ENCODE results near the gene NBEAL2.

NBEAL2 gene

DNA sequence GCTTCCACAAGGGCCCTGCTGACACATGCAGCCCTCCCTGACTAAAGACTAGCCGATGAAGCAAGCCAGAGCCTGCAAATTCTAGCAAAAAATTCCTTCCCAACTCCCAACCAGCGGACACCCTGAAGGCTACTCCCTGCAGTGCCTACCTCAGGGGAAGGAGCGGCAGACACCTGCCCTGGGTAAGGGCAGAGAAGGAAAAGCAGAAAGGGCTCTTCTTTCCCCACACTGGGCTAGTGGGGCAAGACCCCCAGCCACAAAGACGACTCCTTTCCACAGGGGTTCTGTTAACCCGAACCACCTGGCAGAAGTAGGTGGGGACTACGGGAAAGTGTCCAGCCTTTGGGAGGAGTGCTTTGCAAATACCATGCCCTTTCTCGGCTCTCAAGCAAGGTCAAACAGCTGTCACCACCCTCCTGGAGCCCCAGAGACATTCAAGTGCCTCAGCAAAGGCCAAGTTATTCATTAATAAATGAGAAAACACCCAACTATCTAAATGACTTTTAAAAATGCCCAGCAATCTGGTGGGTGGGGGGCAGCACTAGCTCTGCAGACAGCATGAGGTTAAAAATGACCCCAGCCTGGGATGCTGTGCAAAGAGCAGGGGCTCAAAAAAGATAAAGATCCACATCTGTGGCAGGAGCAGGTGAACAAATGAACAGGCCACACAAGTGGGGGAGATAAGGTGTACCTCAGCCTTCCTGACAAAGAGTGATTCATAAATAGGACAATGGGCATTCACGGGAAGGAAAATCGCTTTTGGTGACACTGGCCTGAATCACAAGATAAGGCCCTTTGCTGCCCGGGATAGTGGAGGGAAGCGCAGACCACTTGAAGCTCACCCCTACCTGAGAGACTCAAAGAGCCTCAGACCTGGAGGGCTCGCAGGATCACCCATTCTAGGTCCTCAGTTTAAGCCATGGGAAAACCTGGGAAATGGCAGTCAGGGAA lies 36.0 kb upstream of the NBEAL2 start:
- no peak for FAIRE-seq

DNA sequence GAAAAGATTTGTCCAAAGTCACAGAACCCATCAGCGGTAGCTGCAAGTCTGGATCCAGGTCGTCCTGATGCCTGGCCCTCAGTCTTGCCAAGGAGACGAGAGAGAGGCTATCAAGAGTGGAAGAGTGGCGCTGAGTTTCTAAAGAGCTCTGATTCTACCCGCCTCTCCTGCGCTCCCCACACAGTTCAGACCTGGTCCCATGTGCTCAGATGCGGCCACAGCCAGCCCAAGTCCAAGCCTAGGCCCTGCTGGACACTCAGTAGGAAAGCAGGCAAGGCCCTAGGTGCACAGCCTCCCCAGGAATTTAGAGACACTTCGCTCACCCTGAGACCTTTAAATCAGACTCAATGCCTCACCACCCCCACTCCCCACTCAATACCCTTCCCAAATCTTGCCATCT lies 35.3 kb upstream of the NBEAL2 start:
- FAIRE-seq: no peak

- FAIRE-seq: no peak
Observed at GRCh38 chr3:46946416-46946815, 33.0 kb upstream of the NBEAL2 start.

DNA sequence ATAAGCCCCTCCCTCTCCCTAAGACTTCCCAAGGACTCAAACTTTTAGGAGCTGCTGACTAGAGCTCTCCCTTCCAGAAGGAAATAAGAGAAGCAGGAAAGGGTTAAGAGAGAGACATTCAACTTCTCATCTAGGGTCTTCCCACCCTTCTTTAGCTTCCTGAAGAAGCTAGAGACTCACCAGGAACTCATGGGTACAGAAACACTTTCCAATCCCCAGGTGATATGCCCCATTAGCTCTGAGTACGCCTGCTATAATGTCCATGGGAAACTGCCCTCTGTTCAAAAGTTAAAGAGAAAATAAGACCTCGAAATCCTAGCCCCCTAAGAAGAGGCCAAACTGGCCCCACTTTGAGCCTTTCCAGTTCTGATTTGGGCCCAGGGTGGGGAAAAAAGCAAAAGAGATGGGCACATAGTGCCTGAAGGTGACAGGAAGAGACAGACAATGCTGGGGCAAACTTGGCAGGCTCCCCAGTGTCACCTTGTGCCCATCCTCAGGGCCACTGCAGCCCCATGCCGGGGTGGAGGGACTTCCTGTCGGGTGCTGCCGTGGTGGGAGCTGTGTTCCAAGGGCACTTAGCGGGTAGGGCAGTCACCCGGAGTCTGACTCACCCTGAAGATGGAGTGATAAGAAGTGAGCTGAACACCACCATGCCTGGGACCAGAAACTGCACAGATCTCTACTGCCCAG lies 32.5 kb upstream of the NBEAL2 start:
- no peak for FAIRE-seq

DNA sequence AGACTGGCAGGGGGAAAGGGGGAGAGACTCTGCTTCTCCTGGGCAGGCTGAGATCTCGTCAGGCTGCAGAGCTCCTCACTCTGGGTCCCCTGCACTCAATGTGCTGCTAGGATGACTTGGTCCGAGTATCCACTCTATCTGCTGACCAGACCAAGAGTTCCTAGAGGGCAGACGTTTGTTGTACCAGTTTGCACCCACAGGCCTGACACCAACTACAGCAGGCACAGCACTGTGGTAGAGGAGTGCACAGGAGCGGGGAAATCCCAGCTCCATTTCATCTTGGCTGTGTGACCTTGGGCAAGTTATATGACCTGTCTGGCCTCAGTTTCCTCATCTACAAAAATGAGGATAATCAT lies 31.9 kb upstream of the NBEAL2 start:
- FAIRE-seq: no peak

GRCh38 chr3:46947981-46948791 lies 31.3 kb upstream of the NBEAL2 start:
- no peak for FAIRE-seq

DNA sequence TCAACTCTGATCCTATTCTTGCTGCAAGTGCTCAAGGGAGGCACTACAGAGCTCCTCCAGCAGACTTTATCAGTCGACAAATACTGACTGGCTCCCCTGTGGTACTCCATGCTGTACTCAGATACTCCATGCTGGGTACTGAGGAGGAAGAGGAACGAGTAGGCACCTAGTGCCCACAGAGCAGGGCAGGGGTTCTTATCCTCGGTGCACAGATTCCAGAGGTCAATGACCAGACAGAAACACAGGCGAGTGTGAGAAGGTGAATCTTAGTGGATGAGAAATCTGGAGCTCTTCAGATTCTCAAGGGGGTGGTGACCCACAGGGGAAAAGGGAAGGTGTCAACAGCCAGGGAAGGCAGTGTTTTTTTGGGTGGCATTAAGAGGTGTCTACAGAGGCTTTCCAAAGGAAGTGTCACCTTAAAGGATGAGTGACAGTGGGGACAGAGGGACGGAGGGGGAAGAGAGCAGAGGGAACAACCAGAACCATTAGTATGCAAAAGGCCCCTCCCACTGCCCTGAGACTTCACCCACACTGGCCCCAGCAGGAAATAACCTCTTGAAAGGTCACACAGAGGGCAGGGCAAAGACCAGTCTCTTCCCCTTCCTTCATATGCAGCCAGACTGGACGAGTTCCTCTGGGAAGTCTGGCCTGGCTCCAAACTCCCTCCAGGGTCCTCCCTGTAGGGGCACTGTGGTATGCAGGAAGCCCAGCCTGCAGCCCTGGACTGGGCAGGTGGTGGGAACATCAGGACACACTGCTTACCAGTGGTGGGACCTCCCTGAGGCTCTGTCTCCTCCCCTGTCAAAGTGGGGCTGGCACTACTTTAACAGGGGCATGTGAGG lies 30.4 kb upstream of the NBEAL2 start:
- no peak for FAIRE-seq

GRCh38 chr3:46950177-46950576 lies 29.3 kb upstream of the NBEAL2 start:
- no peak for FAIRE-seq

DNA sequence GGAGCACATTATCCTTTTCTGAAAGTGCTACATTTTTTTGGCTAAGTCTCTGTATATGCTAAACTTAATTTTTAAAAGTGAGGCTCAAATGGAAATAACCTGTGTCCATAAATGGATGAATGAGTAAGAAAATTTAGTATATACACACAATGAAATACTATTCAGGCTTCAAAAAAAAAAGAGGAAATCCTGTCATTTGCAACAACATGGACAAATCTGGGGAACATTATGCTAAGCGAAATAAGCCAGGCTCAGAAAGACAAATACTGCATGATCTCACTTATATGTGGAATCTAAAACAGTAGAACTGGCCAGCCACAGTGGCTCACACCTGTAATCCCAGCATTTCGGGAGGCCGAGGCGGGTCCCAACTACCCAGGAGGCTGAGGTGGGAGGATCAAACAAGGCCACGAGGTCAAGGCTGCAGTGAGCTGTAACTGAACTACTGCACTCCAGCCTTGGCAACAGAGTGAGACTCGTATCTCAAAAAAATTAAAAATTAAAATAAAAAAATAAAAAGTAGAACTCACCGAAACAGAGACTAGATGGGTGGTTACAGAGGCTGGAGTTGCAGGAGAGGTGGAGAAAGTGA lies 28.7 kb upstream of the NBEAL2 start:
- FAIRE-seq: no peak

GRCh38 chr3:46952813-46953212 lies 26.7 kb upstream of the NBEAL2 start:
- FAIRE-seq: no peak

DNA sequence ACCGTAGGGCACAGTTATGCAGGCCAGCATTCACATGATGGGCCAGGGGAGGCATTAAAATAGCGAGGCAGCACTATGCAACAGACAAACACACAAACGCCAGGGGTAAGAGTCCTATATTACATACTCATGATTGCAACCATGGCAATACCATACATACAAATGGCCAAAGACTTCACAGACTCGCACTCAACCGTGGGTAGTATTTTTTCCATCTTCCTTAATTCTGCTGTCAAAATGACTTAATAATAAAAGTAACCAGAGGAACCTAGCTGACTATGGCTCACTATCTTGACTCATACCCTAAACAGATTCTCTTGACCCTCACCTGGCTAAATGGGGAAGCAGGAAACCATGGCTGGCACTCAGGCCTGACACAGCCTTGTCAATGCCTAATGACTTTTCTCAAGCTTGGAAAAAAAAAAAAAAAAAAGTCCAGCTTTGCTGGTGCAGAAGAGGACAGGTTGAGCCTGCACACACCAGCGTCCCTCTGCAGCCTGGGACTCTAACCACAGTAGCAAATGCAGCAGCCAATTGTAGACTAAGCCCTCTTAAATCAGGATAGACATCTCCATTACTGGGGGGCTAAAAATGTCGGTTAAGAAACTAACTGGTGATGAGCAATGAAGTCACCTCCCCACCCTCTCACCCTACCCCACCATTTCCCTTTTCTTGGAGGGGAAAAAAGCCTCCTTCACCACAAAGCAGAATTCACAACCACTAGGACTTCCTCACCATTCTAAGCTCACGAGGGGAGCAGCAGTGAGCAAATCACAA lies 26.0 kb upstream of the NBEAL2 start:
- FAIRE-seq: no peak

DNA sequence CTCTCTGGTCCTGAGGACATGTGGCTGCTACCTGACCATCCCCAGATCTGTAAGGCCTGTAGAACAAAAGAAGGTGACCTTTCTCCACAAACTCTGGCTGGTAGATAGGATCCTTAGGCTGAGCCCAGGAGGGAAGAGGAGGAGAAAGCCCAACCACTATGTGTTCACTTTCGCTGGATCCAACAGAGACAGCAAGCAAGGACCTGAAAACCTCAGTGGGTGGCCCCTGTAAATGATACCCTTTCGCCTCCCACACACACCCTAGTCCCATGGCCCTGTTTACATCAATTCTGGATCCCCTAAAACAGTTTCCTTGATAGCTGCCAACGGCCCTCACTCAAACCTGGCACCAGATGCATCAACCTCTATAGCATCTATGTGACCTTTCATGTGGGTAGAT lies 25.3 kb upstream of the NBEAL2 start:
- no peak for FAIRE-seq

GRCh38 chr3:46955157-46955556 lies 24.3 kb upstream of the NBEAL2 start:
- no peak for FAIRE-seq

GRCh38 chr3:46955801-46956259 lies 23.6 kb upstream of the NBEAL2 start:
- FAIRE-seq: no peak

DNA sequence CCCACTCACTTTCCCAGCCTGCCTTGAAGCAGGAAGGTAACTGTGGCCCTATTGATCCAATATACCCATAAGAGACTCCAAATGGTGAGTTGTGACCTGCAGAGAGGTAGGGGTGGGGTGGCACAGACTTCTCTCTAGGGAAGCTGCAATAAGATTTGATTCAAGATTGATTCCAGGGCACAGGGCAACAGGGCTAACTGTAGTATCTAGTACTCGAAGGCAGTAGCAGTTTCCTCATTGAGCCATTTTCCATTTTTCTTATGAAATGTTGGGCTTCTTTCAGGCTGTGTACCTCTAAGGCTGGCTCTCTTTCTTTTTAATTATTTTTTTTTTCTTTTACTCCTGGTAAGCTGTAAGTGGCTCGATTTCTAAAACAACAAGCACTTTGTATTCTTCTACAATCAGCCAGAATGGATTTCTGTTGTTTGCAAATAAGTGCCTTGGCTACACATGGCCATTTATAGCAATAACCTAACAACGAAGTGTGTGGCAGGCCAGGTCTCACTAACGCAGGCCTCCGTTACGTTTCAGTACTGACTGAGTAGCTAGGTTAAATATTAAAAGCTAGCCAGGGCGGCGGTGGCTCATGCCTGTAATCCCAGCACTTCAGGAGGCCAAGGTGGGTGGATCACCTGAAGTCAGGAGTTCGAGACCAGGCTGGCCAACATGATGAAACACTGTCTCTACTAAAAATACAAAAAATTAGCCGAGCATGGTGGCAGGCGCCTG lies 22.2 kb upstream of the NBEAL2 start:
- FAIRE-seq: no peak

DNA sequence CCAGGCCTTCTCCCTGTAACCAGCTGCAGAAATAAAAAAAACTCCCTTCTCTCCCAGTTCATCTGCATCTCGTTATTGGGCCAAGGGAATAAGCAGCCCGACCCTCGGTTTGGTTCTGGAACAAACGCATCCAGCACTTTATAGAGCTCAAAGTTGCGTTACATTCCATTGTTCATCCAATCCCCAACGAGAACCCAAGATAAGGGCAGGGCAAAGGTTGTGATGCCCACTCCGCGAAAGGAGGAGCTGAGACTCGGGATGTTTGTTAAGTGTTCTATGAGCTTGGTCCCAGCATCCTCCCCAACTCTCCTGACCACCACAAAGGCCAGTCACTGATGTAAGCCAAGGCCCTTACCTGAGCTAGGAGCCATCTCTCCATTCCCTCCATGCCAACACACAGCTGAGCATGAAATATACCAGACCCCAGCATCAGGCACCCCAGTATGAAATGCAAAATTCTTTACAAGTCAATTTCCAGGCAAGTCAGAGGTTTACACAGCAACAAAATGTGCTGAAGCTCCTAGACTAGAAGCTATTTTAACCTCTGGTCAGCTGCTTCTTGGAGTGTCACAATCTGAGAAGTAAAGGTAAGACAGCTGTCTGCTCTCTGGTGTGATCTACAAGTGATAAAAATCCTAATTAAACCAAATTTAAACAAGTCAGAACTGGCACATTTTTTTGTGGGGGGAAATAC lies 20.9 kb upstream of the NBEAL2 start:
- FAIRE-seq: no peak

DNA sequence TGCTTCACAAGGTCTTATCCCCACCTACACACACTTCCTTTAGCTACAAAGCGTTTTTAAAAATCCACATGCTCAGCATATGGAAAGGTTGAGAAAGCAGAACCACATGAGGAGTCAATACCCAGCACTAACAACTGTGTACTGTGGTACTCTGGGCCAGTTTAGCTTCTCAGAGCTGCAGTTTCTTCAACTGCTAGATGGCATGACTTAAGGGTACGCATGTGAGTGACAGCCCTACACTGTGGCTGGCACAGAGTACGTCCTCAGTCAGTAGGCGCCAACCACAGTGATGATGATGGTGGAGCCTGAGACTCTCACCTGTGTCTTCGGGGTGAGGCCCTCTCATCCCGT lies 20.3 kb upstream of the NBEAL2 start:
- no peak for FAIRE-seq

GRCh38 chr3:46960081-46960701 lies 19.3 kb upstream of the NBEAL2 start:
- no peak for FAIRE-seq

- FAIRE-seq: no peak
Observed at GRCh38 chr3:46960835-46961234, 18.6 kb upstream of the NBEAL2 start.

All from colon (tissue), 2 donors.